ENCODE measurements around the gene DIAPH3.

The DIAPH3 gene

DNA sequence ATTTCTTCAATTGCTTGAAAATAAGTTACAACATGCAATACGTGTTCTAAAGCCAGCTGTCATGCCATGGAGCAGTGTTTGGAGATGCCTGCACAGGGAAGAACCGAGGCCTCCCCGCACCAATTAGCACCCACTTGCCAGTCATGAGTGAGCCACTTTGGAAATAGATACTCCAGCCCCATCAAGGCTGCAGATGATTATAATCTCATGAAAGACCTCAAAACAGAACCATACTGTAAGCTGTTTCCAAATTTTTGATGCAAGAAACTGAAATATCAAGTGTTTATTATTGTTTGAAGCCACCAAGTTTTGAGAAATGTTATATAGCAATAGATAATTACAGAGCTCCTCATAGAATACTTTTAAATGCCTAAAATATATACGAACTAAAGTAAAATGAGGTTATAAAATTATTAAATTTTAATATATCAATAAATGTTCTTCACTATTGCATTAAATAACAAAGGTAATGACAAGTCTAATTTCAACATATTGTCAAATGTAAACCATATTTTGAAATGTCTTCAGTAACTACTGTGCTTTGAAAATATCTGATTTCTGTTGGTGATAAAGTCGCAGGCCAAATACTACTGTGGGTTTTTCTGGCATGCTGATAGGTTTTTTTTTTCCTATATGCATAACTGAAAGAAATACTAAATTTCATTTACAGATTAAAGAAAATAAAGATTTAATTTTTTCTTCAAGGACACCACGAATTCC is 43.0 kb downstream of the DIAPH3 start:
- Histone ChIP-seq H3K36me3 (ENCODE audit: control insufficient read depth in 2 of 2, insufficient read depth in 1 of 2, low read length in 2 of 2) (no peaks in the 10 kb centered on the region), H3K9me3 (ENCODE audit: control insufficient read depth, insufficient read depth, low read depth, low read length) (no peaks in the 10 kb centered on the region), H3K4me3 (ENCODE audit: low read depth, low read length) (no peak overlapping the region), H3K4me1 (ENCODE audit: control insufficient read depth, insufficient read depth, low read length) (no peaks in the 10 kb centered on the region), H3K27ac (ENCODE audit: extremely low read depth, low read depth, low read length) (no peak overlapping the region)
- CTCF ChIA-PET = no interaction called here
- TF ChIP-seq, protein P1, sequence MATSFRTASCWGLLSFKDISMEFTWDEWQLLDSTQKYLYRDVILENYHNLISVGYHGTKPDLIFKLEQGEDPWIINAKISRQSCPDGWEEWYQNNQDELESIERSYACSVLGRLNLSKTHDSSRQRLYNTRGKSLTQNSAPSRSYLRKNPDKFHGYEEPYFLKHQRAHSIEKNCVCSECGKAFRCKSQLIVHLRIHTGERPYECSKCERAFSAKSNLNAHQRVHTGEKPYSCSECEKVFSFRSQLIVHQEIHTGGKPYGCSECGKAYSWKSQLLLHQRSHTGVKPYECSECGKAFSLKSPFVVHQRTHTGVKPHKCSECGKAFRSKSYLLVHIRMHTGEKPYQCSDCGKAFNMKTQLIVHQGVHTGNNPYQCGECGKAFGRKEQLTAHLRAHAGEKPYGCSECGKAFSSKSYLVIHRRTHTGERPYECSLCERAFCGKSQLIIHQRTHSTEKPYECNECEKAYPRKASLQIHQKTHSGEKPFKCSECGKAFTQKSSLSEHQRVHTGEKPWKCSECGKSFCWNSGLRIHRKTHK (tag by site-specific recombination; IDR thresholded peaks at IDR 0.05) = no peak
- TF ChIP-seq YY1 (tag by site-specific recombination; IDR thresholded peaks at IDR 0.05) (no peak), ZNF549 (tag by site-specific recombination; IDR thresholded peaks at IDR 0.05) (no peak), BCL11A (tag by site-specific recombination; IDR thresholded peaks at IDR 0.05; ENCODE audit: low read depth) (no peak), ZNF132 (tag by site-specific recombination; IDR thresholded peaks at IDR 0.05; ENCODE audit: borderline replicate concordance) (no peak), ZBTB1 (tag by site-specific recombination; IDR thresholded peaks at IDR 0.05) (no peak), ZNF76 (tag by site-specific recombination; IDR thresholded peaks at IDR 0.05; ENCODE audit: borderline replicate concordance, low read depth) (no peak)
- TF ChIP-seq, protein P2, sequence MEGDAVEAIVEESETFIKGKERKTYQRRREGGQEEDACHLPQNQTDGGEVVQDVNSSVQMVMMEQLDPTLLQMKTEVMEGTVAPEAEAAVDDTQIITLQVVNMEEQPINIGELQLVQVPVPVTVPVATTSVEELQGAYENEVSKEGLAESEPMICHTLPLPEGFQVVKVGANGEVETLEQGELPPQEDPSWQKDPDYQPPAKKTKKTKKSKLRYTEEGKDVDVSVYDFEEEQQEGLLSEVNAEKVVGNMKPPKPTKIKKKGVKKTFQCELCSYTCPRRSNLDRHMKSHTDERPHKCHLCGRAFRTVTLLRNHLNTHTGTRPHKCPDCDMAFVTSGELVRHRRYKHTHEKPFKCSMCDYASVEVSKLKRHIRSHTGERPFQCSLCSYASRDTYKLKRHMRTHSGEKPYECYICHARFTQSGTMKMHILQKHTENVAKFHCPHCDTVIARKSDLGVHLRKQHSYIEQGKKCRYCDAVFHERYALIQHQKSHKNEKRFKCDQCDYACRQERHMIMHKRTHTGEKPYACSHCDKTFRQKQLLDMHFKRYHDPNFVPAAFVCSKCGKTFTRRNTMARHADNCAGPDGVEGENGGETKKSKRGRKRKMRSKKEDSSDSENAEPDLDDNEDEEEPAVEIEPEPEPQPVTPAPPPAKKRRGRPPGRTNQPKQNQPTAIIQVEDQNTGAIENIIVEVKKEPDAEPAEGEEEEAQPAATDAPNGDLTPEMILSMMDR (tag by site-specific recombination; IDR thresholded peaks at IDR 0.05) = no peak
- TF ChIP-seq, protein P3, sequence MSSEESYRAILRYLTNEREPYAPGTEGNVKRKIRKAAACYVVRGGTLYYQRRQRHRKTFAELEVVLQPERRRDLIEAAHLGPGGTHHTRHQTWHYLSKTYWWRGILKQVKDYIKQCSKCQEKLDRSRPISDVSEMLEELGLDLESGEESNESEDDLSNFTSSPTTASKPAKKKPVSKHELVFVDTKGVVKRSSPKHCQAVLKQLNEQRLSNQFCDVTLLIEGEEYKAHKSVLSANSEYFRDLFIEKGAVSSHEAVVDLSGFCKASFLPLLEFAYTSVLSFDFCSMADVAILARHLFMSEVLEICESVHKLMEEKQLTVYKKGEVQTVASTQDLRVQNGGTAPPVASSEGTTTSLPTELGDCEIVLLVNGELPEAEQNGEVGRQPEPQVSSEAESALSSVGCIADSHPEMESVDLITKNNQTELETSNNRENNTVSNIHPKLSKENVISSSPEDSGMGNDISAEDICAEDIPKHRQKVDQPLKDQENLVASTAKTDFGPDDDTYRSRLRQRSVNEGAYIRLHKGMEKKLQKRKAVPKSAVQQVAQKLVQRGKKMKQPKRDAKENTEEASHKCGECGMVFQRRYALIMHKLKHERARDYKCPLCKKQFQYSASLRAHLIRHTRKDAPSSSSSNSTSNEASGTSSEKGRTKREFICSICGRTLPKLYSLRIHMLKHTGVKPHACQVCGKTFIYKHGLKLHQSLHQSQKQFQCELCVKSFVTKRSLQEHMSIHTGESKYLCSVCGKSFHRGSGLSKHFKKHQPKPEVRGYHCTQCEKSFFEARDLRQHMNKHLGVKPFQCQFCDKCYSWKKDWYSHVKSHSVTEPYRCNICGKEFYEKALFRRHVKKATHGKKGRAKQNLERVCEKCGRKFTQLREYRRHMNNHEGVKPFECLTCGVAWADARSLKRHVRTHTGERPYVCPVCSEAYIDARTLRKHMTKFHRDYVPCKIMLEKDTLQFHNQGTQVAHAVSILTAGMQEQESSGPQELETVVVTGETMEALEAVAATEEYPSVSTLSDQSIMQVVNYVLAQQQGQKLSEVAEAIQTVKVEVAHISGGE (tag by site-specific recombination; conservative IDR thresholded peaks at IDR 0.05; ENCODE audit: low read depth) = no peak
- POLR2A ChIA-PET = no interaction called here

DNA sequence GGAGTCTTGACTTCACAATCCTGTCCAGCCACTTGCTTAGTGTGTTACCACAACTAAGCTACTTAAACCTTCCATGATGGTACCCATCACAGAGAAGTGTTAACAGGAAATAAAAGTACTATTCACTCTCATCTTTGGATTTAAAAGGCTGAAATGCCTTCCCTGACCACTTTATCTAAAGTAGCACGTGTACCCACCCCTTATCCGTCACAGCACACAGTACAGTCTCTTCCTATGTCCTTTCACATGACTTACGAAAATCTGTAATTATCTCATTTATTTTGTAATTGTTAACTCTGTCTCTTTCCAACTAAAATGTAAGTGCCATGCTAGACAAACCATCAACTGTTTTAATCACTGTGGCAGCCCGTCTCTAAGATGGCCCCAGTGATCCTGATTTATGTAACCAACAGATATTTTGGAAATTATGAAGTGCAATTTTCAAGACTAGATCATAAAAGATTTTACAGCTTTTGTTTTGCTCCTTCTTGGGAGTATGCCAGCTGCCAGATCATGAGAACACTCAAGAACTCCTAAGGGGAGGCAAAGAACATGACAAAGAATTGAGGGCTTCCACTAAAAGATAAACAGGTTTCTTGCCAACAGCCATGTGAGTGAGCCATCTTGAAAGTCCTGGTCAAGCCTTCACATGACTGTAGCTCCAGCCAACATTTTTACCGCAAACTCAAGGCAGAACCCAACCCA is 44.9 kb downstream of the DIAPH3 start:
- Histone ChIP-seq H3K27ac (ENCODE audit: extremely low read depth, low read depth, low read length) (no peak overlapping the region), H3K4me3 (ENCODE audit: low read depth, low read length) (no peak overlapping the region), H3K9me3 (ENCODE audit: control insufficient read depth, insufficient read depth, low read depth, low read length) (no peaks in the 10 kb centered on the region), H3K36me3 (ENCODE audit: control insufficient read depth in 2 of 2, insufficient read depth in 1 of 2, low read length in 2 of 2) (peaks cover 0 to under 1% of the 10 kb centered on the region in 2 experiments; a peak in 1 of 3 replicates), H3K4me1 (ENCODE audit: control insufficient read depth, insufficient read depth, low read length) (no peaks in the 10 kb centered on the region)
- TF ChIP-seq ZNF140 (tag by site-specific recombination; IDR thresholded peaks at IDR 0.05) (no peak), ZNF23 (tag by site-specific recombination; IDR thresholded peaks at IDR 0.05; ENCODE audit: borderline replicate concordance) (no peak), OVOL3 (tag by site-specific recombination; IDR thresholded peaks at IDR 0.05) (no peak)
- CTCF ChIA-PET = no interaction called here
- POLR2A ChIA-PET = no interaction called here

DNA sequence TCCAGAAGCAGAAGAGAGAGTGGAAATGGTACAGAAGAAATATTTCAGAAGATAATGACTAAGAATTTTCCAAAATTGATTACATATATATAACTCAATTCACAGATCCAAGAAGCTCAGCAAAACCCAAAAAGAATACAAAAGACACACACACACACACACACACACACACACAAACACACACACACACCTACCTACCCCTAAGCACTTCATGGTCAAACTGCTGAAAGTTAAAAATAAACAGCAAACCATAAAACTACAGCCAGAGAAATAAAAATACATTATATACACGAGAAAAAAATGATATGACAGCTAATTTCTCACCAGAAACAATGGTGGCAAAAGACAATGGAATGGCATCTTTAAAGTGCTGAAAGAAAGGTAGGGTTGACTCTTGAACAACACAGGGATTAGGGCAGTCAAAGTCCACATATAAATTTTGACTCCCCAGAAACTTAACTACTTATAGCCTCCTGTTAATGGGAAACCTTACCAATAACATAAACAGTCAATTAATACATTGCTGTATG is 49.2 kb downstream of the DIAPH3 start:
- Histone ChIP-seq H3K9me3 (ENCODE audit: control insufficient read depth, insufficient read depth, low read depth, low read length) (no peaks in the 10 kb centered on the region), H3K27ac (ENCODE audit: extremely low read depth, low read depth, low read length) (no peak overlapping the region), H3K4me3 (ENCODE audit: low read depth, low read length) (no peak overlapping the region), H3K36me3 (ENCODE audit: control insufficient read depth in 2 of 2, insufficient read depth in 1 of 2, low read length in 2 of 2) (peaks cover 0 to 10% of the 10 kb centered on the region in 2 experiments; a peak in 1 of 3 replicates), H3K4me1 (ENCODE audit: control insufficient read depth, insufficient read depth, low read length) (no peaks in the 10 kb centered on the region)
- POLR2A ChIA-PET = no interaction called here
- CTCF ChIA-PET = no interaction called here
- TF ChIP-seq ZNF558 (tag by site-specific recombination; IDR thresholded peaks at IDR 0.05) (peak; percentile 76), ZNF266 (tag by site-specific recombination; IDR thresholded peaks at IDR 0.05; ENCODE audit: low read depth) (no peak)
